Left lobe of liver (tissue), 2 donors: ENCODE measurements around the gene HYAL1. TPM values are rescaled to one million over a fixed set of nuclear protein-coding genes. Genes with fewer than 3 reads are reported as not detected.

Experiments
- ATAC-seq: fragments of 200-7000 bp; cut with Tn5 transposase; one replicate; pipeline ENCODE4 v1.9.1; 2020; ENCODE audit warnings: mild to moderate bottlenecking, moderate library complexity
- DNase-seq: peaks from one replicate; pipeline ENCODE4 v3.0.0-alpha.2; 2020; ENCODE audit warnings: low spot score
- total RNA-seq: library from RNA; stranded (reverse); gene quantifications from one replicate; pipeline ENCODE4 v1.2.1, GENCODE V29; 2021
- donor health status: DM: no; HTN: no; CAD: no; lungs with moderate emphysema.
- donor health status: DM: no; HTN: yes; CAD: no.

Gene HYAL1
- total RNA-seq, 1 donor from 2014 or later: 140 TPM

DNA sequence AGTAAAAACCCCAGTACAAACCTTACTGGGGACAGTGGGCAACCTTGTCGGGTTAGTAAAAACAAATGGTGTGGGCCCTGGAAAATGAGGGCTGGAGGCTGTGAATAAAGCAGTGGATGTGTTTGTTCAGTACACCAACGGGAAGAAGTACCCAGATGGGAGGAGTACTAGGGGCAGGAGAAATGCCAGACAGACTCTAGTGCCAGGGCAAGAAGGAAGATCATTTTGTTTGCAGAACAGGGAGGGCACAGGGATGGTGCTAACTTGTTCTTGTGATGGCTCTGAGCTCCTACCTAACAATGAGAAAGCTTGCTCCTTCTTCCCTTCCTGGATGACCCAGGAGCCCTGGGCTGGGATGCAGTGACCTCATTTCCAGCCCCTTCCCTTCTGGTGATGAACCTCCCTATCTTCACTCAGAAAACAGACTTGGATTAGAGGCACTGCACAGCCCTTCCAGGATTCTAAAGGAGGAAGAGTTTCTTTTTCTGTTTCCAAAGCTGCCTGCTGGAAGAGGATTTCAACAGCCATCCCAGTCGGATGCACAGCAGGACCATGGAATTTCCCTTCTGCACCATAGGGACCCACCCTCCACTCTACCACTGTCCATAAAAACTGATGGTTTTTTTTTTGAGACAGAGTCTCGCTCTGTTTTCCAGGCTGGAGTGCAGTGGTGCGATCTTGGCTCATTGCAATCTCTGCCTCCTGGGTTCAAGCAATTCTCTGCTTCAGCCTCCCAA, 31.1 kb upstream of the HYAL1 start:
- no peak for ATAC-seq

GRCh38 chr3:50333744-50334328, 30.5 kb upstream of the HYAL1 start:
- ATAC-seq (no peak), DNase-seq (no peak)

More for the DNA sequence above, 31.1 kb upstream of the HYAL1 start:
- no peak for DNase-seq

DNA sequence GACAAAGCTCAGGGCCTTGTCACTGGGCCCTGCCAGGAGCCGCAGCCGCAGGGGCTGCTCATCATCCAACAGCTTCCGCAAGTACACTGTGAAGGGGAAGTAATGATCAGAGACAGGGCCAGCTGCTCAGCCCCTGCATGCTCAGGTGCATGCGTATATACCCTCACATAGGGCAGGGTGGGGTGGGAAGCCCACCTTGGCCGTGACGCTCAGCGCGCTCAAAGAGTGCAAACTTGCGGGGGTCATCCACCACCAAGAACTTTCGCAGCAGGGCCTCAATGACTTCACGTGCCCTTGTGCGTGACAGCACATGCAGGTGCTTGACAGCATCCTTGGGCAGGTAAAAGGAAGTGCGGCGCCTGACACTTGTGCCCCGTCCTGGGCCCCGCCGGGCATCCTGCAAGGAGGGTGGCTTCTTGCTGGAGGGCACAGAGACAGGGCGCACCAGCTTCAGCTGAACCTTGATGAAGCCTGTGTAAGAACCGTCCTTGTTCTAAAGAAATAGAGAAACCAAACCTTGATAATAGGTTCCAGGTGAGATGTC, 28.1 kb upstream of the HYAL1 start:
- ATAC-seq: no peak
- DNase-seq: no peak

DNA sequence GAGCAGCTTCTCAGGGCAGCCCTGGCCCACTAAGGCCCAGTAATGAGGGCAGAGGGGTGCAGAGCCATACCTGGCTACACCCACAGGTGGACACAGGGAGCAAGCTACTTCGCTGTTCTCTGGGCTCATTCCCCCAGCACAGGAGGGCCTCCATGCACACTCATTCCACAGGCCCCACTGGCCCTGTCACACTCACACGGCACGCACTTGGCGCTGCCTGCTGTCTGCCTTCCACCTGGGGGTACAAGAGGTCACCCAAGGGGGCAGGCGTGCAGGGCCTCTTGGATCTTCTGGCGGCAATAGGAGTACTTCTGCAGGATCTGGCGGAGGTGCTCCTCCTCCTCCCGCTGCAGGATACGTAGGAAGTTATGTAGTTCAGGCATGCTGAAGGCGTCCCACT, 27.0 kb upstream of the HYAL1 start:
- no peak for ATAC-seq
- DNase-seq: no peak

- peak; percentile 86 for ATAC-seq
- DNase-seq: peak; percentile 97
These were observed 24.7 kb upstream of the HYAL1 start, which contains the start of gene TUSC2 for GRCh38 chr3:50327943-50328691. TSS of gene TUSC2 (minus strand) at chr3:50328223. CDS start at chr3:50328099, 124 bp downstream.

DNA sequence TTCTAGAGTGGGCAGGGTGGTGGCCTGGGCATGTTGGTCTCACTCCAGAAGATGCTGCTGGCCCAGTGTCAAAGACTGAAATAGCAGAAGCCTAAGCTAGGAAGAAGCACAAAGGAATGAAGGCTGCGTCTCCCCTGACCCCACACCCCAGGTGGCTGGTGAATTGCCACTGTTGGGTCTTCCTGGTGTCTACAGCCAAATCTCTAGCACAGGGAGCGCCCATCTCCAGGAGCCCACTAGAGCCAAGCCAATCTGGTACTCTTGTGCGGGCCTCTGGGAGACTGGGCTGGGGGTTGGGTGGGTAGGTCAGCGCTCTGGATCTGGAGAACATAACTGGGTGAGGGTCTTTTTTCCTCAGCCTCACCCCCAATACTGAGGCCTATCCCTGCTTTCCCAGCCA, 23.8 kb upstream of the HYAL1 start:
- ATAC-seq (no peak), DNase-seq (no peak)

- DNase-seq: no peak
- ATAC-seq: no peak
These were observed 22.8 kb upstream of the HYAL1 start for GRCh38 chr3:50326182-50326541.

DNA sequence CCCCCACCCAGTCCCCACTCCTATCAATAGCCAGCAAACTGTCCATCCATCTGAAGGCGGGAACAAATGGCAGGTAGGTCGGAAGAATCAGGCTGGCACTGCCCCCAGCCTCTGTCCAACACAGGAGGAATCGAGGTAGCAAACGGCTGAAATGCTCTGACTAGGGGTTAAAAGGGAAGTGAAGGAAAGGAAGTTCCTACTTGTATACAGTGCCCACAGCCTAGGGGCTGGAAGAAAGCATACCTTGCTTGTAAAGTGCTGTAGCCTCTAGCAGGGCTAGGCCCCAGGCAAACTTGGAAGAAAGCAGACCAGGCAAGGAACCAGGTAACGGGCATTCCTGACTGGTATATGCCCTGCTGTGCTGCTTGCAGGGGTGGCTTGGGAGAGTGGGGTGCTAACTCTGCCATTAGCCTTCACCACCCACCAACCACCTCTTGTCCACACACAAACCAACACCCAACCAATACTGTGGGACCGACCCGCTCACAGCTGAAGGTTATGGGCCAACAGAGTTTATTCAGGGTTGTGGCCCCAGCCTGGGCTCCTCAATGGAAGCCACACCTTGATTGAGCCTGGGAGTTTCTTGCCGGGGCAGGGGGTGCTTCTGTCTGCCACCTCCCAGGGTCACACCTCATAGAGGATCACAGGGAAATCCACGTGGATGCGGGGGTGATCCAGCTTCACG, 22.3 kb upstream of the HYAL1 start:
- DNase-seq: no peak
- ATAC-seq: no peak

DNA sequence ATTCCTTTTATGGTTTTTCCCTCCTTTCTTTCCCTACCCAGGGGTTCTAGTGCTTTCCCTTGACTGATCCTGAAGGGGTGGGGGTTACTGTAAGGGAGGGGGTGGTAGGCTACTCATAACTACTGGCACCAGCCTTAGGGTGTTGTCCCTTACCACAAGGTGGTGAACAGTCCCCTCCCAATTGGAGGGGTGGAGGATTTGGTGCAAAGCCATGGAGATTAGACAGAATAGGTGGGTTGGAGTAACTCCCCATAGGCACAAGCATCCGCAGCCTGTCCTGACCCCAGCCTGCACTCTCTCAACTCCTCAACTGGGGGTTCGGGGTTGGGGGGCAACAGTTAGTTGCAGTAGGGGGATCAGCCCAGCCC, 21.7 kb upstream of the HYAL1 start:
- no peak for DNase-seq
- no peak for ATAC-seq

GRCh38 chr3:50324351-50325112, 21.2 kb upstream of the HYAL1 start:
- DNase-seq: peak; percentile 78
- peak; percentile 34 for ATAC-seq

- no peak for DNase-seq
- ATAC-seq: no peak
These were observed 20.3 kb upstream of the HYAL1 start for GRCh38 chr3:50323614-50324199.

GRCh38 chr3:50323092-50323600, 19.8 kb upstream of the HYAL1 start:
- DNase-seq: no peak
- no peak for ATAC-seq

GRCh38 chr3:50322386-50323091, 19.2 kb upstream of the HYAL1 start, which contains the start of gene HYAL2:
TSS of gene HYAL2 (minus strand) at chr3:50322745. CDS start at chr3:50320489, 2,256 bp downstream.
- peak; percentile 75 for DNase-seq
- ATAC-seq: no peak

- ATAC-seq (no peak), DNase-seq (no peak)
These were observed 18.7 kb upstream of the HYAL1 start for GRCh38 chr3:50322115-50322385.

DNA sequence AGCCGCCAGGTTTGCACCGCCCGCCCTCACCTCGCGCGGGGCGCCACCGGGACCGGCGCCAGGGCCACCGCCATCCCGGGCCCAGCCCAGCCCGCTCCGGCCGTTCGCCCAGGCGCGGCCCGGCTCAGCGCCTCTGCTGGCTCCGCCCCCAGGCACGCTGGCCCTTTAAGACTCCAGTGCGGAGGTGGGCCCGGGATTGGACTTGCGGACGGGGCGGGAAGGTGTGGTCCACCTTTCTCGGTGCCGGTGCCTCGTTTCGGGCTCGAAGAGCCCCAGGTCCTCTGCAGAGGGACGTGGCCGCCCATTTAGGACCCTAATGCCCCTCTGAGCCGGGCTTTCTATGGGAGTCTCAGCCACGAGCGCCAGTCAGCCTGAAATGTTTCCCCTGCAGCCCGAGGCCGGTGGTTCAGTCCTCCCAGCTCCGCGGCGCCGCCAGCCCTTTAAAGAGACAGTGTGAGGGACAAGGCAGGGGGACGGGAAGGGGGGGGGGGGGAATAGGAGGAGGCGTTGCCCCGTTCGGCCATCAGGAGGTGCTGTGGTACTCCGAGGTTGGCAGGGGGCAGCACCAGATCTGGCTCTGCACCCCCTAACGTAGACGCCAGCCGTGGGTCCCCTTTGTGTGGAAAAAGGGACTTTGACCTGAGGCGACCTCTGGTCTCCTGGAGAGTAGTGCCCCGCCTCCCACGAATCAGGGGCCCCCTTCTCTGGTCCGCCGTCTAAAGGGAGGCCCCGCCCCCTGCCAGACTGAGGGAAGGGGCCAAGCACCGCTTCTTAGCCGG, 18.2 kb upstream of the HYAL1 start:
- peak; percentile 91 for DNase-seq
- ATAC-seq: peak; percentile 84

DNA sequence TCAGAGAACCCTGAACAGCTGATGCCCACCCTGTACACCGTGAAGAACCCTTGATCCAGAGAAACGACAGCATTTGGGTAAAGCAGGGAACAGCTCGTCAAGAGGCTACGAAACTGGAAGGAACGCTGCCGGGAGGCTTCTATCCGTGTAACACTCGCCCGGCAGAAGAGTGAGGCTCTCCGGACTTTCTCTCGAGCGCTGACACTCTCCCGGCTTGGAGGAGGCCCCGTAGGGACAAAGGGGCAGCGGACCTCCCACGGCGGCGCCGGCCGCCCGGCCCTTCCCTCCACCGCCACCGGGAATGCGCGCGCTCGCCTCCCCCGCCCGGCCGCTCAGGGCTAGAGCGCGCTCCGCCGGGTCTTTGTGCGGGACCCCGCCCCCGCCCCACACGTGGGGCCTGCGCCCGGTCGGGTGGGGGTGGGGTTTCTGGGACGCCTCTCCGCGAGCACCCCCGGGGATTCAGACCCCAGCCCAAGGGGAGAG, 17.5 kb upstream of the HYAL1 start:
- ATAC-seq (peak; percentile 78), DNase-seq (peak; percentile 87)

DNA sequence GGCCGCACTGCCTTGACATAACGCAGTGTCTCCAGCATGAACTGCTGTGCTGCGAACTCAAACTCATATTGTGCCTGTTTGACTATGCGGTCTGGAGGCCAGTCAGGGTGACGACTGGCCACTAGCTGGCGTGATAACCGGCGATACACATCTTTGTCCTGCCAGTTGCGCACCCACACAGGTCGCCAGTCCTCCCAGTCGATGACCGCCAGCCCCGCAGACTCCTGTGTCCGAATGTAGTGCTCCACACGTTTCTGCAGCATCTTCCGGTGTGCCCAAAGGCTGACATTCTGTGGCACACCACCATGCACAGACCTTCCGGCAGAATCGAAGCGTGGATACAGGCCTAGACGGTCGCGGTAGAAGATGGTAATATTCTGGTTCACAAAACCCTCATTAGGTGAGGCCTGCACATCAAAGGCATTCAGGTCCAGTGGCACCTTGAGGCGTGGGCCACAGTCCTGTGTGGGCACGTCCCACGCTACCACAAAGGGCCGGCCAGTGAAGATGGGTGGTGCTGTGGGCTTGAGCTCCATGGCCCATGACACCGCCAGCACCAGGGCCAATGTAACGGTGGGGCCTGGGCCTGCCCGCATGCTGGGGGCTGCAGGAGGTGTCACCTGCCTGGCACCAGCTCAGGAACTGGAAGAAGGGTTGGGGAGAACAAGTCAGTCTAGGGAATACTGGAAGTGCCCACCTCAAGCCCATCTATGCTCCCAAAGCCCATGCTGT, 16.7 kb upstream of the HYAL1 start:
- no peak for ATAC-seq
- no peak for DNase-seq
